ENCODE data around the gene IL17RA.

Gene IL17RA

GRCh38 chr22:17098379-17098819 is 13.6 kb downstream of the IL17RA start:
- Histone ChIP-seq H3K27ac (ENCODE audit: low read depth, low read length) (no peak overlapping the region), H3K4me1 (ENCODE audit: insufficient read depth, low read length) (no peaks in the 10 kb centered on the region), H3K9me3 (ENCODE audit: insufficient read depth, low read depth, low read length) (no peaks in the 10 kb centered on the region), H3K9ac (ENCODE audit: low read depth, low read length) (no peak overlapping the region), H3K36me3 (ENCODE audit: insufficient read depth, low read length) (no peaks in the 10 kb centered on the region; the same call in 1 of the 2 replicates), H3K4me3 (ENCODE audit: low read length) (no peak overlapping the region), H3K27me3 (ENCODE audit: insufficient read depth, low read length) (no peaks in the 10 kb centered on the region)
- 85% methylated on average over 7 of the region's 7 CpGs for WGBS

GRCh38 chr22:17100621-17101020 is 15.8 kb downstream of the IL17RA start:
- no peaks in the 10 kb centered on the region for H3K4me1 ChIP-seq (ENCODE audit: insufficient read depth, low read length)
- no peaks in the 10 kb centered on the region; the same call in 1 of the 2 replicates for H3K36me3 ChIP-seq (ENCODE audit: insufficient read depth, low read length)
- 92% methylated on average over 6 of the region's 6 CpGs for WGBS

GRCh38 chr22:17101475-17102296 is 16.9 kb downstream of the IL17RA start:
- Histone ChIP-seq H3K27me3 (ENCODE audit: insufficient read depth, low read length) (no peaks in the 10 kb centered on the region), H3K27ac (ENCODE audit: low read depth, low read length) (no peak overlapping the region), H3K4me1 (ENCODE audit: insufficient read depth, low read length) (no peaks in the 10 kb centered on the region), H3K9me3 (ENCODE audit: insufficient read depth, low read depth, low read length) (no peaks in the 10 kb centered on the region), H3K36me3 (ENCODE audit: insufficient read depth, low read length) (no peaks in the 10 kb centered on the region; the same call in 1 of the 2 replicates), H3K9ac (ENCODE audit: low read depth, low read length) (no peak overlapping the region), H3K4me3 (ENCODE audit: low read length) (no peak overlapping the region)
- 91% methylated on average over 14 of the region's 14 CpGs for WGBS

More at GRCh38 chr22:17100621-17101020, 15.8 kb downstream of the IL17RA start:
- Histone ChIP-seq H3K27ac (ENCODE audit: low read depth, low read length) (no peak overlapping the region), H3K9me3 (ENCODE audit: insufficient read depth, low read depth, low read length) (no peaks in the 10 kb centered on the region), H3K27me3 (ENCODE audit: insufficient read depth, low read length) (no peaks in the 10 kb centered on the region), H3K4me3 (ENCODE audit: low read length) (no peak overlapping the region), H3K9ac (ENCODE audit: low read depth, low read length) (no peak overlapping the region)

- Histone ChIP-seq H3K4me3 (ENCODE audit: low read length) (no peak overlapping the region), H3K27me3 (ENCODE audit: insufficient read depth, low read length) (no peaks in the 10 kb centered on the region), H3K4me1 (ENCODE audit: insufficient read depth, low read length) (no peaks in the 10 kb centered on the region), H3K36me3 (ENCODE audit: insufficient read depth, low read length) (no peaks in the 10 kb centered on the region; the same call in 1 of the 2 replicates), H3K27ac (ENCODE audit: low read depth, low read length) (no peak overlapping the region), H3K9me3 (ENCODE audit: insufficient read depth, low read depth, low read length) (no peaks in the 10 kb centered on the region), H3K9ac (ENCODE audit: low read depth, low read length) (no peak overlapping the region)
- WGBS: 94% methylated on average over 6 of the region's 7 CpGs
These were observed 17.5 kb downstream of the IL17RA start for GRCh38 chr22:17102297-17102667.

GRCh38 chr22:17103351-17103750 is 18.6 kb downstream of the IL17RA start:
- Histone ChIP-seq H3K36me3 (ENCODE audit: insufficient read depth, low read length) (peaks cover 2% of the 10 kb centered on the region), H3K4me3 (ENCODE audit: low read length) (no peak overlapping the region), H3K27me3 (ENCODE audit: insufficient read depth, low read length) (no peaks in the 10 kb centered on the region), H3K9me3 (ENCODE audit: insufficient read depth, low read depth, low read length) (no peaks in the 10 kb centered on the region), H3K4me1 (ENCODE audit: insufficient read depth, low read length) (no peaks in the 10 kb centered on the region), H3K9ac (ENCODE audit: low read depth, low read length) (no peak overlapping the region), H3K27ac (ENCODE audit: low read depth, low read length) (no peak overlapping the region)
- WGBS: 94% methylated on average over 9 of the region's 9 CpGs

GRCh38 chr22:17104336-17104935 is 19.6 kb downstream of the IL17RA start:
- Histone ChIP-seq H3K4me3 (ENCODE audit: low read length) (no peak overlapping the region), H3K4me1 (ENCODE audit: insufficient read depth, low read length) (no peaks in the 10 kb centered on the region), H3K27me3 (ENCODE audit: insufficient read depth, low read length) (no peaks in the 10 kb centered on the region), H3K9me3 (ENCODE audit: insufficient read depth, low read depth, low read length) (no peaks in the 10 kb centered on the region), H3K27ac (ENCODE audit: low read depth, low read length) (no peak overlapping the region), H3K36me3 (ENCODE audit: insufficient read depth, low read length) (peaks cover 4% of the 10 kb centered on the region), H3K9ac (ENCODE audit: low read depth, low read length) (no peak overlapping the region)
- 92% methylated on average over 13 of the region's 14 CpGs for WGBS

- no peaks in the 10 kb centered on the region for H3K4me1 ChIP-seq (ENCODE audit: insufficient read depth, low read length)
- WGBS: 92% methylated on average over 22 of the region's 22 CpGs
- H3K27ac ChIP-seq (ENCODE audit: low read depth, low read length): no peak overlapping the region
- H3K9me3 ChIP-seq (ENCODE audit: insufficient read depth, low read depth, low read length): no peaks in the 10 kb centered on the region
- no peaks in the 10 kb centered on the region for H3K27me3 ChIP-seq (ENCODE audit: insufficient read depth, low read length)
- H3K9ac ChIP-seq (ENCODE audit: low read depth, low read length): no peak overlapping the region
- no peak overlapping the region for H3K4me3 ChIP-seq (ENCODE audit: low read length)
- H3K36me3 ChIP-seq (ENCODE audit: insufficient read depth, low read length): peaks cover 4% of the 10 kb centered on the region
These were observed 20.6 kb downstream of the IL17RA start for GRCh38 chr22:17105143-17106129.

- no peaks in the 10 kb centered on the region for H3K27me3 ChIP-seq (ENCODE audit: insufficient read depth, low read length)
- peaks cover 4% of the 10 kb centered on the region for H3K36me3 ChIP-seq (ENCODE audit: insufficient read depth, low read length)
- 90% methylated on average over 11 of the region's 12 CpGs for WGBS
- H3K4me1 ChIP-seq (ENCODE audit: insufficient read depth, low read length): no peaks in the 10 kb centered on the region
- no peak overlapping the region for H3K9ac ChIP-seq (ENCODE audit: low read depth, low read length)
- H3K4me3 ChIP-seq (ENCODE audit: low read length): no peak overlapping the region
- no peak overlapping the region for H3K27ac ChIP-seq (ENCODE audit: low read depth, low read length)
- no peaks in the 10 kb centered on the region for H3K9me3 ChIP-seq (ENCODE audit: insufficient read depth, low read depth, low read length)
These were observed 21.5 kb downstream of the IL17RA start for GRCh38 chr22:17106161-17106784.

GRCh38 chr22:17106785-17107546 is 22.2 kb downstream of the IL17RA start:
- WGBS: 92% methylated on average over 14 of the region's 15 CpGs

GRCh38 chr22:17107547-17107810 is 22.7 kb downstream of the IL17RA start:
- Histone ChIP-seq H3K4me1 (ENCODE audit: insufficient read depth, low read length) (no peaks in the 10 kb centered on the region), H3K27ac (ENCODE audit: low read depth, low read length) (no peak overlapping the region), H3K4me3 (ENCODE audit: low read length) (no peak overlapping the region), H3K36me3 (ENCODE audit: insufficient read depth, low read length) (peaks cover 4% of the 10 kb centered on the region; the same call in 1 of the 2 replicates), H3K9me3 (ENCODE audit: insufficient read depth, low read depth, low read length) (no peaks in the 10 kb centered on the region), H3K9ac (ENCODE audit: low read depth, low read length) (no peak overlapping the region), H3K27me3 (ENCODE audit: insufficient read depth, low read length) (no peaks in the 10 kb centered on the region)
- 96% methylated on average over 6 of the region's 6 CpGs for WGBS

More at GRCh38 chr22:17106785-17107546, 22.2 kb downstream of the IL17RA start:
- Histone ChIP-seq H3K9me3 (ENCODE audit: insufficient read depth, low read depth, low read length) (no peaks in the 10 kb centered on the region), H3K27ac (ENCODE audit: low read depth, low read length) (no peak overlapping the region), H3K4me1 (ENCODE audit: insufficient read depth, low read length) (no peaks in the 10 kb centered on the region), H3K9ac (ENCODE audit: low read depth, low read length) (no peak overlapping the region), H3K27me3 (ENCODE audit: insufficient read depth, low read length) (no peaks in the 10 kb centered on the region), H3K4me3 (ENCODE audit: low read length) (no peak overlapping the region), H3K36me3 (ENCODE audit: insufficient read depth, low read length) (peaks cover 4% of the 10 kb centered on the region; the same call in 1 of the 2 replicates)

Data from HUES64 (cell line).